K562 (cell line): ENCODE results near the gene SLC44A2. TPM values are rescaled to one million over a fixed set of nuclear protein-coding genes. Genes with fewer than 3 reads are reported as not detected.

Source experiments
- ATAC-seq: fragments of 200-7000 bp; cut with Tn5 transposase; 3 replicates; pipeline ENCODE4 v1.9.1; 2020; ENCODE audit warnings: moderate library complexity
- BruUV-seq: library from RNA; stranded (reverse); fragments of 400-500 nt; replicated peaks from 2 replicates; lab custom pipeline; 2021; lab: Mats Ljungman, UMichigan
- CTCF ChIA-PET: fragments of 300-600 bp; formaldehyde crosslinking; extraction: SDS; loops from one replicate; lab custom pipeline; 2021; ENCODE audit warnings: low intra/inter-chr PET ratio; lab: Yijun Ruan, JAX
- POLR2A ChIA-PET: fragments of 300-600, 350-650 bp; sonication (Branson Sonifier 250); formaldehyde crosslinking; extraction: SDS; loops from one replicate; lab custom pipeline; 2021; ENCODE audit warnings: antibody characterized with exemption, inconsistent platforms; lab: Yijun Ruan, JAX
- DNase-seq, 4 experiments: peaks; one replicate each; pipeline versions ENCODE4 v3.0.0 to v3.0.0-alpha.2; 2011 to 2018; ENCODE audit warnings: low spot score in 3 of 4, mixed read lengths in 3 of 4; ENCODE audit errors: extremely low read depth in 1 of 4
- FAIRE-seq: peaks from 2 replicates; lab custom pipeline; 2011; peaks lifted over from hg19 to GRCh38; lab: Jason Lieb, UNC
- H2AFZ ChIP-seq: 2 replicates; pipeline ENCODE4 v1.6.0; 2011; ENCODE audit warnings: low read depth, low read length, control low read depth, inconsistent platforms
- H3K27ac ChIP-seq: fragments of 200-600 bp; 3 replicates; pipeline ENCODE4 v1.8.0; 2011; ENCODE audit warnings: low read depth, mild to moderate bottlenecking, control low read depth, inconsistent platforms, low read length, moderate library complexity, mixed read lengths; ENCODE audit errors: extremely low read depth
- H3K27me3 ChIP-seq, 2 experiments: fragments of 300-600 bp in 1 of 2; 2 replicates in 1 of 2; 3 replicates in 1 of 2; pipeline versions ENCODE4 v1.6.0 to v1.8.0; 2011; ENCODE audit warnings: inconsistent platforms in 2 of 2, low read length in 2 of 2, mild to moderate bottlenecking in 1 of 2, mixed read lengths in 1 of 2, moderate library complexity in 1 of 2; ENCODE audit not compliant: control insufficient read depth in 2 of 2, insufficient read depth in 2 of 2
- H3K36me3 ChIP-seq: fragments of 300-600 bp; 3 replicates; pipeline ENCODE4 v1.8.0; 2011; ENCODE audit warnings: mild to moderate bottlenecking, low read length, inconsistent platforms; ENCODE audit not compliant: control insufficient read depth, insufficient read depth
- H3K4me1 ChIP-seq, 2 experiments: fragments of 200-600 bp in 1 of 2; replicated peaks in 1 of 2; 2 replicates in 1 of 2; 3 replicates in 1 of 2; pipeline versions ENCODE4 v1.5.1 to v1.8.0; 2011; ENCODE audit warnings: inconsistent platforms in 2 of 2, low read length in 2 of 2, mild to moderate bottlenecking in 1 of 2, mixed read lengths in 1 of 2, moderate library complexity in 1 of 2; ENCODE audit not compliant: control insufficient read depth in 2 of 2, insufficient read depth in 2 of 2
- H3K4me2 ChIP-seq: 2 replicates; pipeline ENCODE4 v1.6.1; 2011; ENCODE audit warnings: low read length, control low read depth, inconsistent platforms, mixed read lengths; ENCODE audit not compliant: insufficient read depth
- H3K4me3 ChIP-seq: fragments of 200-600 bp; sonication (generic), shearing (Covaris generic); 2 replicates; pipeline ENCODE4 v1.5.1; 2016; ENCODE audit warnings: control low read depth, inconsistent platforms
- H3K79me2 ChIP-seq: fragments of 200-600 bp; 3 replicates; pipeline ENCODE4 v1.8.0; 2011; ENCODE audit warnings: low read length, inconsistent platforms; ENCODE audit not compliant: control insufficient read depth, insufficient read depth
- H3K9ac ChIP-seq, 2 experiments: 2 replicates each; pipeline versions ENCODE4 v1.6.0 to v1.6.1; 2011; ENCODE audit warnings: low read depth in 2 of 2, low read length in 2 of 2, control low read depth in 1 of 2, inconsistent platforms in 1 of 2, mild to moderate bottlenecking in 1 of 2, mixed read lengths in 1 of 2; ENCODE audit not compliant: insufficient read depth in 1 of 2
- H3K9me1 ChIP-seq: one replicate; pipeline ENCODE4 v1.6.0; 2011; ENCODE audit warnings: inconsistent platforms, mild to moderate bottlenecking, low read length, moderate library complexity; ENCODE audit not compliant: control insufficient read depth, insufficient read depth
- H3K9me3 ChIP-seq: replicated peaks from 2 replicates; pipeline ENCODE4 v1.5.1; 2011; ENCODE audit warnings: low read depth, low read length, inconsistent platforms; ENCODE audit not compliant: control insufficient read depth, insufficient read depth
- H4K20me1 ChIP-seq: replicated peaks from 2 replicates; pipeline ENCODE4 v1.6.1; 2011; ENCODE audit warnings: low read length, inconsistent platforms, mixed read lengths; ENCODE audit not compliant: control insufficient read depth, insufficient read depth
- CLOCK ChIP-seq: fragments of 250-450 bp; sonication (Bioruptor Pico); IDR thresholded peaks from 2 replicates; pipeline ENCODE4 v1.4.0; 2020; ENCODE audit warnings: mild to moderate bottlenecking, moderate library complexity, borderline replicate concordance
- KHSRP ChIP-seq: fragments of 450-650 bp; IDR thresholded peaks from 2 replicates; pipeline ENCODE4 v1.6.1; 2017
- MBD2 ChIP-seq: sonication (generic); IDR thresholded peaks from 2 replicates; pipeline ENCODE4 v1.6.1; 2016; ENCODE audit warnings: low read depth, borderline replicate concordance
- PHTF2 ChIP-seq: fragments of 250-450 bp; sonication (Bioruptor Pico); IDR thresholded peaks from 2 replicates; pipeline ENCODE4 v1.5.0; 2021; ENCODE audit warnings: mild to moderate bottlenecking
- POLR2AphosphoS5 ChIP-seq: IDR thresholded peaks from 2 replicates; pipeline ENCODE4 v1.6.1; 2011; ENCODE audit warnings: mild to moderate bottlenecking, low read depth, low read length, moderate library complexity; ENCODE audit not compliant: control insufficient read depth, insufficient read depth
- POLR2G ChIP-seq: fragments of 200-400 bp; formaldehyde crosslinking; IDR thresholded peaks from 2 replicates; pipeline ENCODE4 v1.6.1; 2017; ENCODE audit warnings: low read depth, mild to moderate bottlenecking, antibody characterized with exemption, low read length, moderate library complexity
- PTTG1 ChIP-seq: fragments of 450-650 bp; IDR thresholded peaks from 2 replicates; pipeline ENCODE4 v1.6.1; 2016; ENCODE audit warnings: low read depth, mild to moderate bottlenecking, missing genetic modification characterization, missing compliant biosample characterization
- RCOR1 ChIP-seq, 2 experiments: IDR thresholded peaks; 2 replicates each; pipeline ENCODE4 v1.6.1; 2012; ENCODE audit warnings: low read depth in 2 of 2, low read length in 2 of 2, borderline replicate concordance in 1 of 2, improper control_type of control experiment in 1 of 2
- SMAD2 ChIP-seq: fragments of 150-350 bp; IDR thresholded peaks from 2 replicates; pipeline ENCODE4 v1.6.1; 2014; ENCODE audit warnings: low read depth, mild to moderate bottlenecking, low read length
- WGBS: fragments of 100-300 bp; shearing (Covaris generic); methylation state at CpG from one replicate; pipeline ENCODE4 v1.1.6; 2016; ENCODE audit warnings: low coverage, mixed read lengths; ENCODE audit not compliant: insufficient coverage; ENCODE audit errors: missing lambda C conversion rate; 5-methylcytosine and 5-hydroxymethylcytosine counted together
- in situ Hi-C: fragments of 300-500 bp; cut with MboI; formaldehyde crosslinking; loops from 4 replicates; pipeline ENCODE4 v1.15.0; 2018; ENCODE audit warnings: inconsistent platforms, mixed read lengths
- intact Hi-C: fragments of 100-400 bp; cut with micrococcal nuclease; formaldehyde crosslinking; loops from 2 replicates; pipeline ENCODE4 v1.14.2; 2022
- polyA plus RNA-seq, 8 experiments: library from polyadenylated mRNA; depleted of rRNA in 4 of 8; stranded (reverse) in 5 of 8; unstranded in 3 of 8; fragments of >200 nt; fragmentation: Nextera tagmentation in 2 of 8; fragmentation: Illumina TruSeq in 1 of 8; extraction: Ambion mirVana in 2 of 8; extraction: Trizol in 1 of 8; gene quantifications; 2 replicates each; pipeline versions ENCODE4 v1.2.1 to v1.2.3, GENCODE V29; 2011 to 2014; ENCODE audit warnings: inconsistent platforms in 1 of 8, missing spikeins in 1 of 8
- total RNA-seq, 7 experiments: library from RNA; depleted of rRNA in 6 of 7; stranded (reverse); fragments of >200 nt in 6 of 7; fragmentation: Illumina TruSeq in 2 of 7; extraction: Trizol in 2 of 7; gene quantifications; 2 replicates each; pipeline versions ENCODE4 v1.2.1 to v1.2.3, GENCODE V29; 2011 to 2021; ENCODE audit warnings: low replicate concordance in 1 of 7

SLC44A2 gene
- total and polyA plus RNA-seq, 9 of the 15 experiments (the other 6 are each of a cell fraction or from before 2014, with no cell fraction given): 1.1 to 34.2 (median 8.1) TPM

- Histone ChIP-seq H3K9me1 (peaks cover 9% of the 10 kb centered on the region), H2AFZ (no peak overlapping the region), H3K9me3 (no peaks in the 10 kb centered on the region), H3K27ac (no peak overlapping the region), H4K20me1 (peaks cover 41% of the 10 kb centered on the region), H3K27me3 (peaks cover 3 to 4% of the 10 kb centered on the region in 2 experiments; a peak in 2 of 5 replicates), H3K36me3 (peaks cover 58% of the 10 kb centered on the region; the same call in 2 of the 3 replicates), H3K4me1 (peaks cover 6 to 30% of the 10 kb centered on the region in 2 experiments; a peak in 4 of 5 replicates), H3K79me2 (no peaks in the 10 kb centered on the region), H3K4me3 (no peak overlapping the region), H3K9ac (no peak overlapping the region), H3K4me2 (no peak overlapping the region)
- POLR2A ChIA-PET: interaction anchor here (0.5 to 2.8 kb wide), 7 partner anchors 9 to 191 kb away, joined by 3 to 13 read pairs (median 4); no protein-coding TSS in a partner anchor
- TF ChIP-seq MBD2 (peak; percentile 36; the same call in 1 of the 2 replicates), RCOR1 (IDR thresholded peaks at IDR 0.05; ENCODE audit: borderline replicate concordance in 1 of 2, low read depth in 2 of 2, low read length in 2 of 2) (no peak), CLOCK (CRISPR knock-in tag) (no peak), KHSRP (no peak), SMAD2 (no peak), POLR2G (peak; percentile 46), PTTG1 (no peak), POLR2AphosphoS5 (peak; percentile 34; the same call in 1 of the 2 replicates), PHTF2 (no peak)
- WGBS: 88% methylated on average over 5 of the region's 5 CpGs
- intact Hi-C loops: no loop called here
- FAIRE-seq (no peak), DNase-seq (no peak), ATAC-seq (no peak)
- BruUV-seq: no TSS peak
- in situ Hi-C loops: no loop called here
- CTCF ChIA-PET: no interaction called here
These were observed 66.5 kb downstream of the SLC44A2 start for GRCh38 chr19:10691883-10692282.
